NOMO-1 treated with DMSO at 0.1 percent for 48 hours (cell line): Measurements from ENCODE around the gene LYSMD4.
A peak's percentile ranks its signal among the peaks of the same experiment; 100 is the strongest.
"Not testable (repeated sequence)": the region's sequence is repeated elsewhere in the genome, so short reads cannot be mapped to it uniquely, and the experiment has no call there.

Experiments
- DNase-seq: peaks from one replicate; lab custom pipeline; 2025; ENCODE audit not compliant: unreplicated experiment; lab: John Stamatoyannopoulos, UW

Gene LYSMD4

DNA sequence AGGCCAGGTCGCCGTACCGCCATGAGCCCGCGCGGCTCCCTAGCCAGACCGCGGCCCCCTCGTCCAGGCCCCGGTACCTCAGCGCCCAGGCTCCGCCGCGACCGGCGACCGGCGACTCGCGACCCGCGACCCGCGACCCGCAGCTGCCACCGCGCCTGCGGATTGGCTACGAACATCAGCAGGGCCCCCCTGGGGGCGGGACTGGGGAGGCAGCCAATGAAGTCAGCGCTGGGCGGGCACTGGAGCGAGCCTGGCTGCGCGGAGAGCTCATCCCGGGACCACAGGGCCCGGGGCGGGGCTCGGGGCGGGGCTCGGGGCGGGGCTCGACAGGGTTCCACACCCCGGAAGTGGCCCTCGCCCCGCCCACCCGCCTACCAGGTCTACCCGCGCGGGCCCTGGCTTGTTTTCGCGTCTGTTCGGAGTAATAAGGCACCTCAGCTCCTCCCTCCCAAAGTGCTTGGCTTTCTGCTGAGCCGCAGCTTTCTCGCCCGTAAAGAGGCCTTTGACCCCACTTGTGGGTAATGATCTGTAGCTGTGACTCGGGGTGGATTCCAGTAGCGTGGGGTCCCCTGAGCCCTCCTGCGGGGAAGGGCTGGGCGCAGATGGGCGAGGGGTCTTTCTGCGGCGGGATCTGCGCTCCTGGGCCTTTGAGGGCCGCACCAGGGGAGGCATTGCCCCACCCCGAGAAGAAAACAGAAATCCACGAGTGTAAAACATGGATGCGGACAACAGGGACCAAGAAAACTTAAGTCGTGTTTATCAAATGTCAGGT is at the start of gene LYSMD4:
LYSMD4 (minus strand) TSS at position 170 of the 772 bp plus-strand sequence. CDS start 1,438 bp downstream, outside the sequence.
- DNase-seq, result peak; percentile 93

DNA sequence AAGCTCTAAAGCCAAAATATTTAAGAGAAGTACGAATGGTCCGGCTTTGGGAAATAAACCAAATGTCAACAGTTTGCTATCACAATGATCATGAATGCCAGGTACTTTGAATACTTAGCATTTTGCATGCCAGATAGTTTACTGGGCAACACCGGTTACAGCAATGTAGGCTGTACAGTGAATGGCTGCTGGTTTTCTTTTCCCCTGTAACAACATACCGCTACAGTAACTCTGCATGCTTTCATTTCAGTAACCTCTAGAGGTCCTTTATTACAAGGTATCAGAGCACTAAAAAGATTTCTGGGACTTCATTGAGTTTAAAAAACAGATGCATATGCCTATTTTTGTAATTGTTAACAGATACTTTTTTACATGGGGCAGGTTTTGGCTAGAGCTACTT is 48.8 kb upstream of the LYSMD4 start:
- DNase-seq, result not testable (repeated sequence)

DNA sequence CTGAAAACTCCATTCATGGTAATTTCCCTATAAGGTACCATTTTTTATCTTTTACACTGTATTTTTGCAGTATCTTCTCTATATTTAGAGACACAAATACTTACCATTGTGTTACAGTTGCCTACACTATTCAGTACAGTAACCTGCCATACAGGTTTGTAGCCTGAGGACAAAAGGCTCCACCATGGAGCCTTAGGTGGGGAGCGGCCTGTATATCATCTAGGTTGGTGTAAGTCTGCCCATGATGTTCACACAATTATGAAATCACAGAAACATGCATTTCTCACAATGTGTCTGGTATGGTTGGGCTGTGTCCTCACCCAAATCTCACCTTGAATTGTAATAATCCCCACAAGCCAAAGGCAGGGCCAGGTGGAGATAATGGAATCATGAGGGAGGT is 43.9 kb upstream of the LYSMD4 start:
- no peak for DNase-seq

GRCh38 chr15:99764522-99764921 is 31.3 kb upstream of the LYSMD4 start:
- DNase-seq, result no peak

DNA sequence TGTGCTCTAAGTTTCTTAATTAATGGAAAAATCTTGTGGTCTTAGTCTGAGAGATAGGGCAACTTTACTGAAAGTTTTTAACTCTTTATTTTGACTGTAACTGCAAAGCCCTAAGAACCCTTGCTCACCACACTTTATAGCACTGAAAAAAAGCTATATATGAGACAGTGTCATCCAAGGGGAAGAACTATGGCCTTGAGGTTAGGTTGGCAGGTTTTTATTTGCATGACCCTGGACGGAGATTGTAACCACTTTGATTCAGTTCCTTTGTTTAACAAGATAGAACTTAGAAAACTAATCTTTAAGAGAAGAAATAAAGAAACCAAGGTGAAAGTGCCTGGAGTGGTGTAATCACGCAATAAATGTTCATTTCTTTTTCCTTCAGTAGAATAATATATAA is 30.6 kb upstream of the LYSMD4 start:
- no peak for DNase-seq

DNA sequence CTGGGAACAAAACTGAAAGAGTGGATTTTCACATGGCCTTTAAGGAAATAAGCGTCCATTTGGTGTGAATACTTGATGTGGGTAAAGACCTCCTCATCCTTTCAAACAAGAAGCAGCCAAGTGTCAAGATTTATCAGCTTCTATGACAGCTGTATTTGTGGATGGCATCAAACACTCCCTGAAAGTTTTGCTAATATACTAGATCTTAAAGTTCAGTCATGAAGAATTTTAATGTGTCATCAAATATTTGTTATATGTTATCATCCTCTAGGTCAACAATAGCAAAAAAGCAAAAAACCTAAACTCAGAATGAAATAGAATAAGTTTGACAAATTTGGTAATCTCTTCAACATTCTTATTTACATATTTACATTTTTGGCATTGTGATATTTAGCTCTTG is 29.1 kb upstream of the LYSMD4 start:
- DNase-seq, result no peak

DNA sequence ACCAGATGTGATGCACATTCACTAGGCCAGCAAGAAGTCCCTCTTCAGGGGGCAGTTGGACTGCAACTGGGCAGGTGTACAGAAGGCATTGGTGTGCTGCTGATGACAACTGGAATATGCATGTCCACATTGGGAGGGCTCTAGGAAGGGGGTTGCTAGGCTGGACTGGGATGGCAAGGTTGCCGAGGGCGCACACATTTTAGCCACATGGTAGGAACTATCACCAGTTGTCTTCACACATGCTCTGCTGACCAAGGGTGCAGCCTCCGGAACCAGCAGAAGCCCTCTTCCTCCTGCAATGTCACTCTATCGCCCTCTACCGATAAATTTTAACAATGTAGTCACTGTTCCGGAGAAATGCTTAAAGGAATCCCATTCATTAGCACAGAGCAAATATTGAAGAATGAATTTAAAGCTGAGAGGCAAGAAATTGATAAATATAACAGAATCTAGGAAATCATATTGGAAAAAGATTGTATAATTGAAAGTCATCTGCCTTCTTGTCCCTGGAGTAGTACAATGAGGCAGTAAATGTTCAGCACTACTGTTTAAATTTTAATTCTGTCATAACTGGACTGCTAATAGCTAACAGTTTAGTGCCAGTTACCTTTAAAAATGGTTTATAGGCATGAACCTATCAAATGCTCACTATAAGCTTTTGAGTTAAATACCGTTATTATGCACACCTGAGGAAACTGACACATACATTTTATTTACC is 22.6 kb upstream of the LYSMD4 start:
- DNase-seq, result peak; percentile 66

DNA sequence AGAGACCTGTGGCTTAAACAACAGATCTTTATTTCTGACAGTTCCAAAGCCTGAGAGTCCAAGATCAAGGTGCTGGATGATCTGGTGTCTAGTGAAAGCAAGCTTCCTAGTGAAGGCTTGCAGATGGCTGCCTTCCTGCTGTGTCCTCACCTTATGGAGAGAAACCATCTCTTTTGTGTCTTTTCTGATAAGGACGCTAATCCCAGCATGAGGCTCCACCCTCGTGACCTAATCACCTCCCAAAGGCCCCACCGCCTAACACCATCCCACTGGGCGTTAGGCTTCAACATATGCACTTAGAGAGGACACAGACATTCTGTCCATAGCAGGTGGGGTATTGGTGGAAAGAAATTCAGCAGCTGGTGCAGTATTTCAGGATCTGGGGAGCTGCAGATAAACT is 19.8 kb upstream of the LYSMD4 start:
- no peak for DNase-seq

DNA sequence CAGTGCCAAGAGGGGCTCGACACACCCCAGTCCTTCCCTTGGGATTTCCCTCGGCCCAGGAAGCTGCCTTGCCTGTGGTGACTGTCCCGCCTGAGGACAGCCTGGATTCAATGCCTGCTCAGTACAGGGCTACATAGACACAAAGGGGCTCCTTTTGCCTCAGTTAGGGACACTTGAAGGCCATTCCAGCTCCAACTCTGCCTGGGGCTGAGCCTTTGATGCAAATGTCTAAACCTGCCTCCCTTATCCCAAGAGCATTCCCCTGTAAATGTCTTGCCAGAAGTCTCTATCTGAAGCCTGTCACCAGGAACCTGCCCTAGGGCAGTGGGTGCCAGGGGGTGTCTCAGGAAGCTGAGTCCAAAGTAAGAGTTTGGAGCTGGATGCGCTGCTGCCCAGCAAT is 19.3 kb upstream of the LYSMD4 start:
- no peak for DNase-seq

DNA sequence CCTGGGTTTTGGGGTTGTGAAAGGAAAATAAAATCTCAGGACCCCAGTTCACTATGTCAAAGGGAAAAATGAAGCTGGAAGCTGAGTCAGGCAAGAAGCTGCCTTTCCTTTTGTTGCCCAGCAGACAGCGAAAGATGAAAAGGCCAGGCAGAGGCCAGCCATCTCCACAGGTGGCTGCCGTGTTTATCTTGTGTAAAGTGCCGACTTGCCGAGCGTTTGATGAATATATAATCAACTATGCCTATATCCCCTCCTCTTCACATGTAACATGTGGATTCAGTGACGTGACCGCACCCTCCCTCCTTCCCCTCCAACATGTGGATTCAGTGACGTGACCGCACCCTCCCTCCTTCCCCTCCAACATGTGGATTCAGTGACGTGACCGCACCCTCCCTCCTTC is 17.1 kb upstream of the LYSMD4 start:
- not testable (repeated sequence) for DNase-seq

DNA sequence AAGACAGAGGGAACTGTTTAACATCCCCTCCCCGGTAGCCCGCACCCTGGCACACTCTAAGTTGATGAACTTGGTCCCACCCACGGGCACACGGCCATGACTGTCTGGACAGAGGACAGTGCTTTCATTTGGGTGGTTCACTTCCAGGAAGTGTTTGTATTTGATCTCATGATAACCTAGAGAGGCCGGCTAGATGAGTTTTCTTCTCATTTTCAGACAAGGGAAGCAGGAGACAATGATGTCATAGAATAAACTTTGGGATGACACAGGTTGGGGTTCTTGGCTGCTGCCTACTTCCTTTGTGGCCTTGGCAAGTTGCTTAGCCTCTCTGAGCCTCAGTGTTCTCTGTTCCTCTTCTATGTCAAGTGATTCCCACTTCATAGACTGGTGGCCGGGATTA is 16.1 kb upstream of the LYSMD4 start:
- DNase-seq, result no peak

- DNase-seq, result no peak
Observed at GRCh38 chr15:99745370-99746086, 12.3 kb upstream of the LYSMD4 start.

DNA sequence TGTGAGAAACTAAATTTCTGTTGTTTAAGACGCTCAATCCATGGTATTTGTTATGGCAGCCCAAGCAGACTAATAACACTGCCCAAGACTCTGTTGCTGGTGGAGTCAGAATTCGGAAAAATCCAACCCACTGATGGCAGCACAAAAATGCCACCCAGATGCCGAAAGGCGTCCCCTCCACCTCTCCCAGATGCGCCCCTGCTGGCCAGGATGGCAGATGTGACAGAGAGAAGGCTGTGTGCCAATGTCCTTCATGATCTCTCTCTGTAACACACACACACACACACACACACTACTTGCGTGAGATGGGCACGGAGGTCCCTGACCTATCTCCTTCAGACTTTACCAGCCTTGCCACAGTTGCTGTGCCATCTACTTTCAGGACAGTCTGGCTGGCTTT is 10.9 kb upstream of the LYSMD4 start:
- no peak for DNase-seq

DNA sequence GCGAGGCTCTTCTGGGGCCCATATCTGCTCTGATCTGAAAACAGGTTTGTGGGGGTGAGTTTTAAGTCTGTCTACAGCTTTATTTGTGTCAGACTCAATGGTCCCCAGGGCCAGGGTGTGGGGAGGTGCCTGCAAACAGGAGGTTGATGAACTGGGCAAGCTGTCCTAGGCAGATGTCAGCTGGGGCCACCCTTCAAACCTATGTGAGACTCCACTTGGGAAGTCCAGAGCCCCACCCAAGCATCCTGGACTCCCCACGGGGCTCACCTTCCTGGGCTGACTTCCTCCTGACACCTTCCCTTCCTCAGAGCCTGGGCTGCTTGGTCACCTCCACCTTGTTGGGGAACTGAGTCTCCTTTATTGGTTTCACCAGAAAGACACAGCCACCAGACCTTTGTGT is 8.6 kb upstream of the LYSMD4 start:
- DNase-seq, result no peak

- DNase-seq, result no peak
Observed at GRCh38 chr15:99738021-99738847, 5.0 kb upstream of the LYSMD4 start.

- DNase-seq, result no peak
Observed at GRCh38 chr15:99736702-99737101, 3.5 kb upstream of the LYSMD4 start.

DNA sequence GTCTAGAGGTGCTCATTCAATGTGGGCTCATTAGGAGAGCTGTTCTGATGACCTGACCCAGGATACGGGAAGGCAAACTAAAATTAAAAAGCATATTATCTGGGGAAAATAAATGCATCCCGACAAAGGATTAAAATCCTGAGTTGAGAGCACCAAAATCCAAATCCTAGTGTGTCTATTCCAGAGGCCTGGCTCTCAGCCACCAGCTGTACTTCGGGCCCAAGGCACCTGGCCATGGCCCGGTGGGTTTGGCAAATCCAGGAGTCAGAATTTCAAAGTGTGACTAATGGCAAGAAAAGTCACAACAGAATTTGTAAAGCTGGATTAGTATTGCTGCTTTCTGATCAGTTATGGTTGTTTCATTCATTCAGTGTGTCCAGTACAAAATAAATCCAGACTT is 2.6 kb upstream of the LYSMD4 start:
- DNase-seq, result no peak

DNA sequence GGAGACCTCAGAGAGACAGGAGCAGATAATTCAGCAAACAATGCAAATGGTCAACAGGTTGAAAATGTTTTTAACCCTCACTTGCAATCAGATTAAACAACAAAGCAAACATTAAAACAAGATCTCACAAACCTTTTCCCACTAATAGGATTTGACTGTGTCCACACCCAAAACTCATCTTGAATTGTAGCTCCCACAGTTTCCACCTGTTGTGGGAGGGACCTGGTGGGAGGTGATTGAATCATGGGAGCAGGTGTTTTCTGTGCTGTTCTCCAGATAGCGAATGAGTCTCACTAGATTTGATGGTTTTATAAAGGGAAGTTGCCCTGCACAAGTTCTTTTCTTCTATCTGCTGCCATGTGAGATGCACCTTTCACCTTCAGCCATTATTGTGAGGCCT is 1.3 kb upstream of the LYSMD4 start:
- DNase-seq, result no peak

DNA sequence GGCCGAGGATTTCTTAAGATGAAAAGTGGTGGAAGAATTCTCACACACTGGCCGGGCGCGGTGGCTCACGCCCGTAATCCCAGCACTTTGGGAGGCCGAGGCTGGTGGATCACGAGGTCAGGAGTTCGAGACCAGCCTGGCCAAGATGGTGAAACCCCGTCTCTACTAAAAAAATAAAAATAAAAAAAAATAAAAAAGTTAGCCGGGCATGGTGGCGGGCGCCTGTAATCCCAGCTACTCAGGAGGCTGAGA is 729 bp upstream of the LYSMD4 start:
- not testable (repeated sequence) for DNase-seq

DNA sequence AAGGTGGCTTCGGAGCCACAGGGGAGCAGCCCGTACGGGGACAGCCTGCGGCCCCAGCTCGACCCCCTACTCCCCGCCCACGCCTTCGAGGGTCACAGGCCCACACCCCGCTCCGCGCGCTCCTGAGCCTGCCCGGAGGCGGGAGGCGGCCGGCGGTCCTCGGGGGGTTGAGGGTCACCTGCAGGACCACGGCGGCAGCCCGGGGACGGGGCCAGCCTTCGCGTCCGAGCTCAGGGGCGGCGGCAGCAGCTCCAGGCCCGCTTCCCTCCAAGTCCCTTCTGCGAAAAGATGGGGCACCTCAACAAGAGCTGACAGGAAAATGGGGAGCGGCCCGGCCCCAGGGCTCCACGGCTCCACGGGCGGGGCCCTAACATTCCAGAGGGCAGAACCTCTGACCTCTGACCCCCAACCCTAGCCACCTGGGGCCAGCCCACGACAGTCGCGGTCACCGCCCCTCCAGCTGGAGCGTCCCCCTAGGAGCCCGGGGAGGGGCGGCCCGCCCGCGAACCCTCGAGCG is 428 bp downstream of the LYSMD4 start:
- peak; percentile 43 for DNase-seq

DNA sequence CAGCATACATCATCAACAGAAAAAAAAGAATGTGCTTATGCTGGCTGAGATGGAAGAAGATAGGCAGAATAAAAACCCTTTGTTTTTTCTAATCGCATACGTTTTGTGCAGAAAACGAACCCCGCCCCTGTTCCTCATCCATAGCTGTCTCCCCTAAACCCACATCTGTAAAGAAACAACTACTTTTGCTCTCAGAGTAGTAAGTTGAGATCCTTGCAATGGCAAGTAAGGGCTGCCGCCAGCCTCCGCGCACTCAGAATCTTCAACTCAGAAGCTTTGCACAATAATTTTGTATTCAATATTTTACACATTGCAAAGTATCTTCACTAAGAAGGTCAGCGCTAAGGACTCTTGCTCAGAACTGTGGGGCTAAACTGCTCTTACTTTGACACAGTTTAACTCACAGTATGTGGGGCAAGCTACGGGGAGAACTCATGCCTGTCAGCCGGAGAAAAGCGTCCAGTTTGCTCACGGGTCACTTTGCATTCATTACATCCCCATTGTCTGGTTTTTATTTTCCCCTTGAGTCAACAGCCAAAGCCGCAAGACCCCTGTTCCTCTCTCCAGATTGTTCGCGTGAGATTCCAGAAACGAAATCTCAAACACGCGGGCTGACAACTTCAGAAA is 1.0 kb downstream of the LYSMD4 start:
- no peak for DNase-seq
